ENCODE data around the gene RANBP9. TPM values are rescaled to one million over a fixed set of nuclear protein-coding genes. Genes with fewer than 3 reads are reported as not detected.

The RANBP9 gene
- total and polyA plus RNA-seq, 9 of the 15 experiments (the other 6 are each of a cell fraction or from before 2014, with no cell fraction given), result 27.5 to 130 (median 61.5) TPM

GRCh38 chr6:13614926-13615791, 96.5 kb downstream of the RANBP9 start, which contains the start of gene NOL7 (continued):
- no peak for TF ChIP-seq CBFA2T2 (conservative IDR thresholded peaks at IDR 0.05)
- TF ChIP-seq TGIF2 (CRISPR knock-in tag; IDR thresholded peaks at IDR 0.05), result peak; percentile 88; the same call in 1 of the 2 replicates
- TF ChIP-seq, protein P1, sequence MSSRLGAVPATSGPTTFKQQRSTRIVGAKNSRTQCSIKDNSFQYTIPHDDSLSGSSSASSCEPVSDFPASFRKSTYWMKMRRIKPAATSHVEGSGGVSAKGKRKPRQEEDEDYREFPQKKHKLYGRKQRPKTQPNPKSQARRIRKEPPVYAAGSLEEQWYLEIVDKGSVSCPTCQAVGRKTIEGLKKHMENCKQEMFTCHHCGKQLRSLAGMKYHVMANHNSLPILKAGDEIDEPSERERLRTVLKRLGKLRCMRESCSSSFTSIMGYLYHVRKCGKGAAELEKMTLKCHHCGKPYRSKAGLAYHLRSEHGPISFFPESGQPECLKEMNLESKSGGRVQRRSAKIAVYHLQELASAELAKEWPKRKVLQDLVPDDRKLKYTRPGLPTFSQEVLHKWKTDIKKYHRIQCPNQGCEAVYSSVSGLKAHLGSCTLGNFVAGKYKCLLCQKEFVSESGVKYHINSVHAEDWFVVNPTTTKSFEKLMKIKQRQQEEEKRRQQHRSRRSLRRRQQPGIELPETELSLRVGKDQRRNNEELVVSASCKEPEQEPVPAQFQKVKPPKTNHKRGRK (tag; IDR thresholded peaks at IDR 0.05), result no peak
- no peak for TF ChIP-seq TSC22D4 (tag; IDR thresholded peaks at IDR 0.05)
- peak; percentile 83 for TF ChIP-seq ESRRA (IDR thresholded peaks at IDR 0.05; ENCODE audit: borderline replicate concordance, low read depth)
- TF ChIP-seq MCM2 (IDR thresholded peaks at IDR 0.05; ENCODE audit: low read depth), result no peak
- TF ChIP-seq ZBTB5 (IDR thresholded peaks at IDR 0.05), result no peak
- no peak for TF ChIP-seq ARHGAP35 (IDR thresholded peaks at IDR 0.05; ENCODE audit: partially characterized antibody)
- TF ChIP-seq PML (IDR thresholded peaks at IDR 0.05; ENCODE audit: low read length), result peak; percentile 58
- no peak for TF ChIP-seq BDP1 (IDR thresholded peaks at IDR 0.05; ENCODE audit: insufficient read depth, insufficient read length)
- TF ChIP-seq HBP1 (CRISPR knock-in tag; IDR thresholded peaks at IDR 0.05), result peak; percentile 54
- TF ChIP-seq, protein P2, sequence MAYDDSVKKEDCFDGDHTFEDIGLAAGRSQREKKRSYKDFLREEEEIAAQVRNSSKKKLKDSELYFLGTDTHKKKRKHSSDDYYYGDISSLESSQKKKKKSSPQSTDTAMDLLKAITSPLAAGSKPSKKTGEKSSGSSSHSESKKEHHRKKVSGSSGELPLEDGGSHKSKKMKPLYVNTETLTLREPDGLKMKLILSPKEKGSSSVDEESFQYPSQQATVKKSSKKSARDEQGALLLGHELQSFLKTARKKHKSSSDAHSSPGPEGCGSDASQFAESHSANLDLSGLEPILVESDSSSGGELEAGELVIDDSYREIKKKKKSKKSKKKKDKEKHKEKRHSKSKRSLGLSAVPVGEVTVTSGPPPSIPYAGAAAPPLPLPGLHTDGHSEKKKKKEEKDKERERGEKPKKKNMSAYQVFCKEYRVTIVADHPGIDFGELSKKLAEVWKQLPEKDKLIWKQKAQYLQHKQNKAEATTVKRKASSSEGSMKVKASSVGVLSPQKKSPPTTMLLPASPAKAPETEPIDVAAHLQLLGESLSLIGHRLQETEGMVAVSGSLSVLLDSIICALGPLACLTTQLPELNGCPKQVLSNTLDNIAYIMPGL (CRISPR knock-in tag; IDR thresholded peaks at IDR 0.05), result peak; percentile 97; the same call in 1 of the 2 replicates
- TF ChIP-seq, protein P3, sequence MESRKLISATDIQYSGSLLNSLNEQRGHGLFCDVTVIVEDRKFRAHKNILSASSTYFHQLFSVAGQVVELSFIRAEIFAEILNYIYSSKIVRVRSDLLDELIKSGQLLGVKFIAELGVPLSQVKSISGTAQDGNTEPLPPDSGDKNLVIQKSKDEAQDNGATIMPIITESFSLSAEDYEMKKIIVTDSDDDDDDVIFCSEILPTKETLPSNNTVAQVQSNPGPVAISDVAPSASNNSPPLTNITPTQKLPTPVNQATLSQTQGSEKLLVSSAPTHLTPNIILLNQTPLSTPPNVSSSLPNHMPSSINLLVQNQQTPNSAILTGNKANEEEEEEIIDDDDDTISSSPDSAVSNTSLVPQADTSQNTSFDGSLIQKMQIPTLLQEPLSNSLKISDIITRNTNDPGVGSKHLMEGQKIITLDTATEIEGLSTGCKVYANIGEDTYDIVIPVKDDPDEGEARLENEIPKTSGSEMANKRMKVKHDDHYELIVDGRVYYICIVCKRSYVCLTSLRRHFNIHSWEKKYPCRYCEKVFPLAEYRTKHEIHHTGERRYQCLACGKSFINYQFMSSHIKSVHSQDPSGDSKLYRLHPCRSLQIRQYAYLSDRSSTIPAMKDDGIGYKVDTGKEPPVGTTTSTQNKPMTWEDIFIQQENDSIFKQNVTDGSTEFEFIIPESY (CRISPR knock-in tag; IDR thresholded peaks at IDR 0.05), result peak; percentile 87
- TF ChIP-seq ZBTB7A (IDR thresholded peaks at IDR 0.05; ENCODE audit: borderline replicate concordance, control insufficient read depth, low read depth, low read length), result peak; percentile 47; the same call in 1 of the 2 replicates
- peak; percentile 64 for TF ChIP-seq SMAD1 (IDR thresholded peaks at IDR 0.05; ENCODE audit: low read depth, low read length, partially characterized antibody)
- no peak for TF ChIP-seq ZNF184 (CRISPR knock-in tag; IDR thresholded peaks at IDR 0.05)
- TF ChIP-seq PHB2 (IDR thresholded peaks at IDR 0.05; ENCODE audit: low read depth), result no peak
- TF ChIP-seq DDX20 (tag; IDR thresholded peaks at IDR 0.05; ENCODE audit: low read depth), result no peak

All from K562 (cell line).